Esophagus muscularis mucosa (tissue), 4 donors: ENCODE results near the gene LMX1A.

Source experiments
- CTCF ChIP-seq, 3 experiments: fragments of 200-600 bp in 2 of 3; fragments of 450-650 bp in 1 of 3; sonication (generic) in 2 of 3; IDR thresholded peaks; one replicate each; pipeline ENCODE4 v1.5.1; 2017 to 2019; ENCODE audit warnings: antibody characterized with exemption in 3 of 3, mild to moderate bottlenecking in 2 of 3, moderate library complexity in 1 of 3
- EP300 ChIP-seq: sonication (generic); formaldehyde crosslinking; IDR thresholded peaks from one replicate; pipeline ENCODE4 v1.6.1; 2017; ENCODE audit warnings: antibody characterized with exemption
- POLR2A ChIP-seq: fragments of 450-650 bp; IDR thresholded peaks from one replicate; pipeline ENCODE4 v1.6.1; 2017; ENCODE audit warnings: antibody characterized with exemption, moderate library complexity, mild to moderate bottlenecking, low read depth

GRCh38 chr1:165317612-165318011 is 38.9 kb downstream of the LMX1A start:
- TF ChIP-seq CTCF (IDR thresholded peaks at IDR 0.05), result no peak
- no peak for TF ChIP-seq POLR2A
- TF ChIP-seq EP300, result no peak
